ENCODE data around the gene EDARADD. TPM values are rescaled to one million over a fixed set of nuclear protein-coding genes. Genes with fewer than 3 reads are reported as not detected.

Gene EDARADD
- polyA plus RNA-seq, 1 donor (not counting 4 experiments of a cell fraction or from before 2014, with no cell fraction given): 12.3 TPM

GRCh38 chr1:236416165-236416564 lies 22.1 kb downstream of the EDARADD start:
- dilution Hi-C loops (cut with MboI; ENCODE audit: extremely low pct_ligation_motif_present, low sequenced_read_pairs): no loop called here
- TF ChIP-seq CTCF (optimal IDR thresholded peaks at IDR 0.05 in 1 of 3, IDR thresholded peaks at IDR 0.05 in 1 of 3, conservative IDR thresholded peaks at IDR 0.05 in 1 of 3; ENCODE audit: extremely low read depth in 1 of 3, insufficient read depth in 2 of 3, low read length in 3 of 3) (no peak), EZH2 (IDR thresholded peaks at IDR 0.05; ENCODE audit: low read length) (no peak)
- Histone ChIP-seq H3K36me3 (ENCODE audit: control insufficient read depth in 2 of 2, extremely low read depth in 1 of 2, insufficient read depth in 2 of 2, low read length in 2 of 2) (peaks cover 1 to 3% of the 10 kb centered on the region in 2 experiments), H3K27ac (ENCODE audit: control insufficient read depth, insufficient read depth, low read length) (no peak overlapping the region), H3K9me1 (ENCODE audit: control insufficient read depth, extremely low read depth, insufficient read depth, low read length) (no peaks in the 10 kb centered on the region), H3K4me3 (ENCODE audit: control insufficient read depth in 2 of 3, extremely low read depth in 1 of 3, insufficient read depth in 2 of 3, low read depth in 1 of 3, low read length in 3 of 3) (no peak overlapping the region), H3K9me3 (ENCODE audit: control insufficient read depth, low read depth, low read length) (no peaks in the 10 kb centered on the region), H3K9ac (ENCODE audit: control insufficient read depth, extremely low read depth, insufficient read depth, low read length) (no peak overlapping the region), H2AFZ (ENCODE audit: control insufficient read depth, low read length) (no peak overlapping the region), H3K27me3 (ENCODE audit: control insufficient read depth, extremely low read depth, insufficient read depth, low read length) (no peaks in the 10 kb centered on the region), H3K79me2 (ENCODE audit: control insufficient read depth, insufficient read depth, low read length) (no peaks in the 10 kb centered on the region), H3K4me1 (ENCODE audit: control insufficient read depth, extremely low read depth, insufficient read depth, low read length) (no peaks in the 10 kb centered on the region), H3K4me2 (ENCODE audit: control insufficient read depth, extremely low read depth, insufficient read depth, low read depth, low read length) (no peak overlapping the region), H4K20me1 (ENCODE audit: control insufficient read depth, extremely low read depth, insufficient read depth, low read length) (no peaks in the 10 kb centered on the region)
- no peak for FAIRE-seq
- no peak for DNase-seq (ENCODE audit: low read depth, low spot score)

GRCh38 chr1:236417336-236417735 lies 23.2 kb downstream of the EDARADD start:
- H3K9ac ChIP-seq (ENCODE audit: control insufficient read depth, extremely low read depth, insufficient read depth, low read length): no peak overlapping the region
- DNase-seq (ENCODE audit: low read depth, low spot score) (no peak), FAIRE-seq (no peak)
- H3K4me3 ChIP-seq (ENCODE audit: control insufficient read depth in 2 of 3, extremely low read depth in 1 of 3, insufficient read depth in 2 of 3, low read depth in 1 of 3, low read length in 3 of 3): no peak overlapping the region
- H4K20me1 ChIP-seq (ENCODE audit: control insufficient read depth, extremely low read depth, insufficient read depth, low read length): no peaks in the 10 kb centered on the region
- H3K27ac ChIP-seq (ENCODE audit: control insufficient read depth, insufficient read depth, low read length): no peak overlapping the region
- H3K9me3 ChIP-seq (ENCODE audit: control insufficient read depth, low read depth, low read length): no peaks in the 10 kb centered on the region
- H2AFZ ChIP-seq (ENCODE audit: control insufficient read depth, low read length): no peak overlapping the region
- H3K4me1 ChIP-seq (ENCODE audit: control insufficient read depth, extremely low read depth, insufficient read depth, low read length): no peaks in the 10 kb centered on the region
- H3K79me2 ChIP-seq (ENCODE audit: control insufficient read depth, insufficient read depth, low read length): no peaks in the 10 kb centered on the region
- H3K36me3 ChIP-seq (ENCODE audit: control insufficient read depth in 2 of 2, extremely low read depth in 1 of 2, insufficient read depth in 2 of 2, low read length in 2 of 2): peaks cover 1 to 3% of the 10 kb centered on the region in 2 experiments
- no peak for TF ChIP-seq CTCF (optimal IDR thresholded peaks at IDR 0.05 in 1 of 3, IDR thresholded peaks at IDR 0.05 in 1 of 3, conservative IDR thresholded peaks at IDR 0.05 in 1 of 3; ENCODE audit: extremely low read depth in 1 of 3, insufficient read depth in 2 of 3, low read length in 3 of 3)
- TF ChIP-seq EZH2 (IDR thresholded peaks at IDR 0.05; ENCODE audit: low read length): no peak
- no peak overlapping the region for H3K4me2 ChIP-seq (ENCODE audit: control insufficient read depth, extremely low read depth, insufficient read depth, low read depth, low read length)
- dilution Hi-C loops (cut with MboI; ENCODE audit: extremely low pct_ligation_motif_present, low sequenced_read_pairs): no loop called here
- no peaks in the 10 kb centered on the region for H3K9me1 ChIP-seq (ENCODE audit: control insufficient read depth, extremely low read depth, insufficient read depth, low read length)
- no peaks in the 10 kb centered on the region for H3K27me3 ChIP-seq (ENCODE audit: control insufficient read depth, extremely low read depth, insufficient read depth, low read length)

Measured in keratinocyte (primary cell).